Right cardiac atrium (tissue), 5 donors: ENCODE measurements around the gene HCAR3. TPM values are rescaled to one million over a fixed set of nuclear protein-coding genes. Genes with fewer than 3 reads are reported as not detected.

ENCODE experiments used
- ATAC-seq, 2 donors: fragments of 200-7000 bp; cut with Tn5 transposase; one replicate each; pipeline versions ENCODE4 v1.8.0 to v1.9.1; 2020; ENCODE audit warnings: moderate library complexity in 2 of 2, mild to moderate bottlenecking in 1 of 2
- DNase-seq, 3 donors: peaks; one replicate each; pipeline ENCODE4 v3.0.0-alpha.2; 2020
- H3K27ac ChIP-seq: one replicate; pipeline ENCODE4 v1.5.1; 2013; ENCODE audit warnings: mild to moderate bottlenecking, low read length, control low read depth, moderate library complexity
- H3K27me3 ChIP-seq: one replicate; pipeline ENCODE4 v1.6.1; 2013; ENCODE audit not compliant: control insufficient read depth, insufficient read depth
- H3K4me1 ChIP-seq: one replicate; pipeline ENCODE4 v1.6.1; 2013; ENCODE audit warnings: low read length; ENCODE audit not compliant: control insufficient read depth, insufficient read depth
- H3K4me3 ChIP-seq: one replicate; pipeline ENCODE4 v1.5.1; 2013; ENCODE audit warnings: low read length, control low read depth
- H3K9me3 ChIP-seq: one replicate; pipeline ENCODE4 v1.6.1; 2013; ENCODE audit warnings: low read length; ENCODE audit not compliant: control insufficient read depth
- WGBS: extraction: QIAGEN DNeasy Blood & Tissue Kit; methylation state at CpG from one replicate; pipeline ENCODE4 v1.1.7; 2013; 5-methylcytosine and 5-hydroxymethylcytosine counted together
- intact Hi-C, 4 donors: fragments of 100-400 bp; cut with DNase I; formaldehyde crosslinking; loops; one replicate each; pipeline versions ENCODE4 v1.11.0 to v1.14.0; 2022 to 2023
- polyA plus RNA-seq: library from polyadenylated mRNA; stranded (reverse); fragments of 200-250 nt; gene quantifications from one replicate; pipeline ENCODE4 v1.2.3, GENCODE V29; 2013
- total RNA-seq, 4 donors: library from RNA; stranded (reverse); fragmentation: NEBNext Ultra II Directional; extraction: Animal tissue kit (Norgen Biotek cat#: 25700); gene quantifications; one replicate each; pipeline ENCODE4 v1.2.1, GENCODE V29; 2021
- donor health status: healthy with polysubstance abuse.
- donor health status: DM: no; HTN: yes; CAD: no.
- donor health status: DM: no; HTN: no; CAD: no.
- donor health status: DM: no; HTN: yes; CAD: no; lungs with severe emphysema.
- donor health status: DM: yes; HTN: yes; CAD: no.

Gene HCAR3
- total and polyA plus RNA-seq, 5 donors, result 0.05 TPM; not detected in 4

- WGBS, result 92% methylated on average over 7 of the region's 7 CpGs
- Histone ChIP-seq H3K9me3 (no peaks in the 10 kb centered on the region), H3K4me3 (no peak overlapping the region), H3K4me1 (no peaks in the 10 kb centered on the region), H3K27ac (no peak overlapping the region), H3K27me3 (no peaks in the 10 kb centered on the region)
- DNase-seq (no peak), ATAC-seq (no peak)
- intact Hi-C loops, result no loop called here
Observed at GRCh38 chr12:122740351-122740750, 23.7 kb upstream of the HCAR3 start.

- Histone ChIP-seq H3K4me1 (no peaks in the 10 kb centered on the region), H3K27me3 (no peaks in the 10 kb centered on the region), H3K4me3 (no peak overlapping the region), H3K9me3 (no peaks in the 10 kb centered on the region), H3K27ac (no peak overlapping the region)
- intact Hi-C loops, result no loop called here
- no peak for ATAC-seq
- DNase-seq, result no peak
- WGBS, result 86% methylated on average over 7 of the region's 7 CpGs
Observed at GRCh38 chr12:122738571-122738970, 22.0 kb upstream of the HCAR3 start.

- DNase-seq (no peak), ATAC-seq (no peak)
- Histone ChIP-seq H3K4me1 (no peaks in the 10 kb centered on the region), H3K27me3 (no peaks in the 10 kb centered on the region), H3K4me3 (no peak overlapping the region), H3K27ac (no peak overlapping the region), H3K9me3 (no peaks in the 10 kb centered on the region)
- WGBS, result 88% methylated on average over 4 of the region's 4 CpGs
- intact Hi-C loops, result no loop called here
Observed at GRCh38 chr12:122732611-122733010, 16.0 kb upstream of the HCAR3 start.

- no peak overlapping the region for H3K27ac ChIP-seq
- no peak for ATAC-seq
- H3K4me1 ChIP-seq, result no peaks in the 10 kb centered on the region
- no peak overlapping the region for H3K4me3 ChIP-seq
- no peak for DNase-seq
- H3K9me3 ChIP-seq, result no peaks in the 10 kb centered on the region
- 78% methylated on average over 3 of the region's 3 CpGs for WGBS
- intact Hi-C loops, result no loop called here
- no peaks in the 10 kb centered on the region for H3K27me3 ChIP-seq
Observed at GRCh38 chr12:122732170-122732569, 15.6 kb upstream of the HCAR3 start.

- Histone ChIP-seq H3K27ac (no peak within 1 kb of the TSS), H3K9me3 (no peaks in the 10 kb centered on the region), H3K4me1 (no peaks in the 10 kb centered on the region), H3K4me3 (peak within 1 kb of the TSS; percentile 35), H3K27me3 (no peaks in the 10 kb centered on the region)
- WGBS, result 60% methylated on average over 32 of the region's 32 CpGs
- ATAC-seq (peak in 1 of 2 donors; percentile 32), DNase-seq (peak in 2 of 3 donors; percentile 25 to 49)
- intact Hi-C loops, result no loop called here
Observed at GRCh38 chr12:122730215-122731014, 13.8 kb upstream of the HCAR3 start, which contains the start of gene HCAR1. Gene HCAR1 (minus strand): TSS chr12:122730844. CDS start chr12:122730339, 505 bp downstream.

- DNase-seq, result no peak
Observed at GRCh38 chr12:122729583-122730214, 13.1 kb upstream of the HCAR3 start.

GRCh38 chr12:122726080-122726558 is 9.5 kb upstream of the HCAR3 start:
- no peak overlapping the region for H3K27ac ChIP-seq
- ATAC-seq (no peak), DNase-seq (no peak)
- no peaks in the 10 kb centered on the region for H3K9me3 ChIP-seq
- no peaks in the 10 kb centered on the region for H3K27me3 ChIP-seq
- H3K4me1 ChIP-seq, result no peaks in the 10 kb centered on the region
- 50% methylated on average over 5 of the region's 5 CpGs for WGBS
- H3K4me3 ChIP-seq, result no peak overlapping the region
- intact Hi-C loops, result no loop called here

More at GRCh38 chr12:122729583-122730214, 13.1 kb upstream of the HCAR3 start:
- WGBS, result 90% methylated on average over 27 of the region's 27 CpGs
- intact Hi-C loops, result no loop called here
- no peak for ATAC-seq
- Histone ChIP-seq H3K27ac (no peak overlapping the region), H3K9me3 (no peaks in the 10 kb centered on the region), H3K27me3 (no peaks in the 10 kb centered on the region), H3K4me3 (no peak overlapping the region), H3K4me1 (no peaks in the 10 kb centered on the region)

GRCh38 chr12:122725452-122726079 is 9.0 kb upstream of the HCAR3 start:
- Histone ChIP-seq H3K27ac (no peak overlapping the region), H3K4me3 (no peak overlapping the region), H3K27me3 (no peaks in the 10 kb centered on the region), H3K4me1 (no peaks in the 10 kb centered on the region), H3K9me3 (no peaks in the 10 kb centered on the region)
- 82% methylated on average over 6 of the region's 6 CpGs for WGBS
- DNase-seq, result no peak
- intact Hi-C loops, result no loop called here
- ATAC-seq, result no peak

GRCh38 chr12:122724641-122725243 is 8.1 kb upstream of the HCAR3 start:
- Histone ChIP-seq H3K27me3 (no peaks in the 10 kb centered on the region), H3K4me3 (no peak overlapping the region), H3K9me3 (no peaks in the 10 kb centered on the region), H3K4me1 (peaks cover 1% of the 10 kb centered on the region), H3K27ac (no peak overlapping the region)
- WGBS, result 93% methylated on average over 12 of the region's 12 CpGs
- intact Hi-C loops, result no loop called here
- ATAC-seq (no peak), DNase-seq (no peak)

GRCh38 chr12:122722387-122722786 is 5.8 kb upstream of the HCAR3 start:
- WGBS, result 40% methylated on average over 1 of the region's 1 CpG
- H3K4me1 ChIP-seq, result peaks cover 1% of the 10 kb centered on the region

More at GRCh38 chr12:122722387-122722786, 5.8 kb upstream of the HCAR3 start:
- Histone ChIP-seq H3K4me3 (no peak overlapping the region), H3K27ac (no peak overlapping the region), H3K27me3 (no peaks in the 10 kb centered on the region), H3K9me3 (no peaks in the 10 kb centered on the region)
- DNase-seq, result no peak
- intact Hi-C loops, result no loop called here
- no peak for ATAC-seq
